Progenitor cell of endocrine pancreas (in vitro differentiated cells): ENCODE results near the gene MCM10. TPM values are rescaled to one million over a fixed set of nuclear protein-coding genes. Genes with fewer than 3 reads are reported as not detected.

Source experiments
- DNase-seq: peaks from one replicate; pipeline ENCODE4 v3.0.0; 2021; ENCODE audit warnings: low spot score; ENCODE audit not compliant: unreplicated experiment
- H3K27ac Mint-ChIP-seq: 2 replicates; pipeline ENCODE4 v1.8.0; 2021; ENCODE audit warnings: mild to moderate bottlenecking, moderate library complexity, mixed read lengths
- H3K27me3 Mint-ChIP-seq: 2 replicates; pipeline ENCODE4 v1.8.0; 2021; ENCODE audit warnings: mixed read lengths
- H3K36me3 Mint-ChIP-seq: 2 replicates; pipeline ENCODE4 v1.8.0; 2022; ENCODE audit warnings: mixed read lengths; ENCODE audit not compliant: insufficient read depth
- H3K4me1 Mint-ChIP-seq: 2 replicates; pipeline ENCODE4 v1.8.0; 2021; ENCODE audit warnings: low read depth, mixed read lengths
- H3K4me3 Mint-ChIP-seq: 2 replicates; pipeline ENCODE4 v1.8.0; 2021; ENCODE audit warnings: low read depth, mild to moderate bottlenecking, moderate library complexity, mixed read lengths
- H3K9me3 Mint-ChIP-seq: 2 replicates; pipeline ENCODE4 v1.8.0; 2021; ENCODE audit warnings: low read depth, mixed read lengths
- CTCF ChIP-seq: fragments of 200-600 bp; sonication (generic); IDR thresholded peaks from one replicate; pipeline ENCODE4 v1.5.0; 2021; ENCODE audit warnings: antibody characterized with exemption, mild to moderate bottlenecking; ENCODE audit not compliant: unreplicated experiment
- total RNA-seq: library from RNA; stranded (reverse); gene quantifications from 2 replicates; pipeline ENCODE4 v1.2.1, GENCODE V29; 2021

The MCM10 gene
- total RNA-seq, 1 donor from 2014 or later, result 20.2 TPM

- Mint-ChIP-seq H3K4me3 (no peak overlapping the region), H3K4me1 (peaks cover 4% of the 10 kb centered on the region), H3K27ac (no peak overlapping the region), H3K36me3 (no peaks in the 10 kb centered on the region), H3K27me3 (no peaks in the 10 kb centered on the region), H3K9me3 (no peaks in the 10 kb centered on the region)
- no peak for TF ChIP-seq CTCF
- DNase-seq, result no peak
These were observed 21.7 kb upstream of the MCM10 start for GRCh38 chr10:13139676-13140075.

- H3K27me3 Mint-ChIP-seq, result no peaks in the 10 kb centered on the region
These were observed 20.6 kb upstream of the MCM10 start for GRCh38 chr10:13140627-13141190.

GRCh38 chr10:13143766-13144165 lies 17.6 kb upstream of the MCM10 start:
- Mint-ChIP-seq H3K27me3 (no peaks in the 10 kb centered on the region), H3K9me3 (peaks cover 10% of the 10 kb centered on the region), H3K4me1 (no peaks in the 10 kb centered on the region), H3K27ac (no peak overlapping the region), H3K36me3 (no peaks in the 10 kb centered on the region), H3K4me3 (no peak overlapping the region)
- DNase-seq, result no peak
- no peak for TF ChIP-seq CTCF

More at GRCh38 chr10:13140627-13141190, 20.6 kb upstream of the MCM10 start:
- peaks cover 6% of the 10 kb centered on the region for H3K9me3 Mint-ChIP-seq
- no peak for DNase-seq
- H3K4me3 Mint-ChIP-seq, result no peak overlapping the region
- peaks cover 4% of the 10 kb centered on the region for H3K4me1 Mint-ChIP-seq
- no peak for TF ChIP-seq CTCF
- H3K27ac Mint-ChIP-seq, result no peak overlapping the region
- no peaks in the 10 kb centered on the region for H3K36me3 Mint-ChIP-seq

- no peak for DNase-seq
- H3K27ac Mint-ChIP-seq, result no peak overlapping the region
- no peaks in the 10 kb centered on the region for H3K4me1 Mint-ChIP-seq
- peaks cover 10% of the 10 kb centered on the region for H3K9me3 Mint-ChIP-seq
- no peak for TF ChIP-seq CTCF
- no peaks in the 10 kb centered on the region for H3K36me3 Mint-ChIP-seq
- H3K4me3 Mint-ChIP-seq, result no peak overlapping the region
- no peaks in the 10 kb centered on the region for H3K27me3 Mint-ChIP-seq
These were observed 16.5 kb upstream of the MCM10 start for GRCh38 chr10:13144814-13145213.

GRCh38 chr10:13146379-13146778 lies 15.0 kb upstream of the MCM10 start:
- Mint-ChIP-seq H3K36me3 (no peaks in the 10 kb centered on the region), H3K27me3 (no peaks in the 10 kb centered on the region), H3K9me3 (peaks cover 10% of the 10 kb centered on the region), H3K4me1 (no peaks in the 10 kb centered on the region), H3K4me3 (no peak overlapping the region), H3K27ac (no peak overlapping the region)
- DNase-seq, result no peak
- no peak for TF ChIP-seq CTCF
